Measurements from ENCODE around the gene IL1RAPL1.

DNA sequence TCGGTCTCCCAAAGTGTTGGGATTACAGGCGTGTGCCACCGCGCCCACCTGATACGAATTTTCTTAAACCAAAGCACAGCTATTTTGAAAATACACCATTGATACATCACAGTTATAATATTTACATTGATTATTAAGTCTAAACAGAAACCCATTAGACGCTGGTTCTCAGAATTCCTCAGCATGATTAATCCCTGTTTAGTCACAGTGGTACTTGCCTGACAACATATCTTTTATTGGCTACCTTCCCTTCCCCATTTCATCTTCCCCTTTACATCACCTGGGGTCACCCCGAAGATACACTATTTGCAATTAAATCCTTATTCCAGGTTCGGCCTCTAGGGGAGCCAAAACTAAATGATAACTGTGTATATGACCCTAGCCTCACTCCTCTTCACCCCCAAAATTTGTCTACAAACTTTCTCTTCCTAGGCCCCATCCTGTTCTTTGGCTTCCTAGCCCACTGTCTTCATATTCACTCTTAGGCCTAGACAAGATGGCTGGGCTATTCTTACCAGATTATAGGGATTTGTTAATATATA is 36.8 kb upstream of the IL1RAPL1 start:
- TF ChIP-seq CTCF (IDR thresholded peaks at IDR 0.05; ENCODE audit: poor library complexity, severe bottlenecking), result no peak
- no peak for TF ChIP-seq EZH2 (IDR thresholded peaks at IDR 0.05; ENCODE audit: borderline replicate concordance, insufficient read depth, low read length, poor library complexity, severe bottlenecking)
- TF ChIP-seq EP300 (conservative IDR thresholded peaks at IDR 0.05; ENCODE audit: poor library complexity, severe bottlenecking), result no peak
- no peak for TF ChIP-seq REST (IDR thresholded peaks at IDR 0.05; ENCODE audit: borderline replicate concordance)
- TF ChIP-seq TAF1 (IDR thresholded peaks at IDR 0.05; ENCODE audit: low read depth), result no peak
- TF ChIP-seq POLR2AphosphoS5 (IDR thresholded peaks at IDR 0.05), result no peak
- TF ChIP-seq MXI1 (conservative IDR thresholded peaks at IDR 0.05; ENCODE audit: poor library complexity, severe bottlenecking), result no peak
